Upper lobe of left lung (tissue), 4 donors: Measurements from ENCODE around the gene CCL1.

Experiments used
- CTCF ChIP-seq, 6 experiments: fragments of 450-650 bp in 4 of 6; fragments of 200-600 bp in 2 of 6; sonication (generic) in 2 of 6; IDR thresholded peaks; one replicate each; pipeline ENCODE4 v1.5.1; 2016 to 2019; ENCODE audit warnings: antibody characterized with exemption in 6 of 6
- EP300 ChIP-seq, 4 donors: sonication (generic); formaldehyde crosslinking; IDR thresholded peaks; one replicate each; pipeline ENCODE4 v1.5.1; 2017; ENCODE audit warnings: antibody characterized with exemption in 4 of 4, control low read depth in 2 of 4
- POLR2A ChIP-seq, 4 donors: fragments of 450-650 bp; IDR thresholded peaks; one replicate each; pipeline ENCODE4 v1.5.1; 2016 to 2017; ENCODE audit warnings: antibody characterized with exemption in 4 of 4, mild to moderate bottlenecking in 2 of 4

- no peak for TF ChIP-seq EP300 (IDR thresholded peaks at IDR 0.05)
- no peak for TF ChIP-seq CTCF (IDR thresholded peaks at IDR 0.05)
- no peak for TF ChIP-seq POLR2A (IDR thresholded peaks at IDR 0.05)
Observed at GRCh38 chr17:34370997-34371395, 8.0 kb upstream of the CCL1 start.
